ENCODE results near the gene RCAN3.

- TF ChIP-seq EZH2phosphoT487 (IDR thresholded peaks at IDR 0.05; ENCODE audit: low read length): no peak
- TF ChIP-seq, protein P1, sequence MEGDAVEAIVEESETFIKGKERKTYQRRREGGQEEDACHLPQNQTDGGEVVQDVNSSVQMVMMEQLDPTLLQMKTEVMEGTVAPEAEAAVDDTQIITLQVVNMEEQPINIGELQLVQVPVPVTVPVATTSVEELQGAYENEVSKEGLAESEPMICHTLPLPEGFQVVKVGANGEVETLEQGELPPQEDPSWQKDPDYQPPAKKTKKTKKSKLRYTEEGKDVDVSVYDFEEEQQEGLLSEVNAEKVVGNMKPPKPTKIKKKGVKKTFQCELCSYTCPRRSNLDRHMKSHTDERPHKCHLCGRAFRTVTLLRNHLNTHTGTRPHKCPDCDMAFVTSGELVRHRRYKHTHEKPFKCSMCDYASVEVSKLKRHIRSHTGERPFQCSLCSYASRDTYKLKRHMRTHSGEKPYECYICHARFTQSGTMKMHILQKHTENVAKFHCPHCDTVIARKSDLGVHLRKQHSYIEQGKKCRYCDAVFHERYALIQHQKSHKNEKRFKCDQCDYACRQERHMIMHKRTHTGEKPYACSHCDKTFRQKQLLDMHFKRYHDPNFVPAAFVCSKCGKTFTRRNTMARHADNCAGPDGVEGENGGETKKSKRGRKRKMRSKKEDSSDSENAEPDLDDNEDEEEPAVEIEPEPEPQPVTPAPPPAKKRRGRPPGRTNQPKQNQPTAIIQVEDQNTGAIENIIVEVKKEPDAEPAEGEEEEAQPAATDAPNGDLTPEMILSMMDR (IDR thresholded peaks at IDR 0.05; ENCODE audit: low read length): no peak
These were observed 1.9 kb downstream of the RCAN3 start for GRCh38 chr1:24504560-24504959.

Measured in MM.1S (cell line).